ENCODE measurements around the gene VOPP1. TPM values are rescaled to one million over a fixed set of nuclear protein-coding genes. Genes with fewer than 3 reads are reported as not detected.

VOPP1 gene
- total RNA-seq, 4 donors from 2014 or later, result 22.1 to 58.9 (median 39.8) TPM

GRCh38 chr7:55441002-55441401 is 131.3 kb downstream of the VOPP1 start:
- no peak overlapping the region for H3K4me3 ChIP-seq
- H3K4me1 ChIP-seq, result no peaks in the 10 kb centered on the region
- H3K36me3 ChIP-seq, result no peaks in the 10 kb centered on the region
- TF ChIP-seq CTCF (IDR thresholded peaks at IDR 0.05) (no peak), POLR2A (IDR thresholded peaks at IDR 0.05) (no peak)
- H3K9me3 ChIP-seq, result no peaks in the 10 kb centered on the region
- H3K27me3 ChIP-seq, result no peaks in the 10 kb centered on the region
- intact Hi-C loops (cut with DNase I; ENCODE audit: low total_unique reads), result no loop called here
- DNase-seq, result no peak
- no peak overlapping the region for H3K27ac ChIP-seq

- Histone ChIP-seq H3K4me3 (no peak overlapping the region), H3K9me3 (no peaks in the 10 kb centered on the region), H3K27ac (no peak overlapping the region), H3K4me1 (no peaks in the 10 kb centered on the region), H3K27me3 (no peaks in the 10 kb centered on the region), H3K36me3 (no peaks in the 10 kb centered on the region)
- intact Hi-C loops (cut with DNase I; ENCODE audit: low total_unique reads), result no loop called here
- TF ChIP-seq CTCF (IDR thresholded peaks at IDR 0.05), result no peak
- no peak for TF ChIP-seq POLR2A (IDR thresholded peaks at IDR 0.05)
- no peak for DNase-seq
Measured at GRCh38 chr7:55440040-55440690, 132.1 kb downstream of the VOPP1 start.

- DNase-seq, result no peak
- intact Hi-C loops (cut with DNase I; ENCODE audit: low total_unique reads), result no loop called here
- H3K4me3 ChIP-seq, result no peak overlapping the region
- H3K4me1 ChIP-seq, result no peaks in the 10 kb centered on the region
- H3K27me3 ChIP-seq, result no peaks in the 10 kb centered on the region
- no peak overlapping the region for H3K27ac ChIP-seq
- no peaks in the 10 kb centered on the region for H3K36me3 ChIP-seq
- H3K9me3 ChIP-seq, result no peaks in the 10 kb centered on the region
- TF ChIP-seq CTCF (IDR thresholded peaks at IDR 0.05) (no peak), POLR2A (IDR thresholded peaks at IDR 0.05) (no peak)
Measured at GRCh38 chr7:55439627-55440026, 132.7 kb downstream of the VOPP1 start.

GRCh38 chr7:55438757-55439525 is 133.4 kb downstream of the VOPP1 start:
- intact Hi-C loops (cut with DNase I; ENCODE audit: low total_unique reads), result no loop called here
- no peaks in the 10 kb centered on the region for H3K9me3 ChIP-seq
- DNase-seq, result no peak
- no peak for TF ChIP-seq CTCF (IDR thresholded peaks at IDR 0.05)
- no peak for TF ChIP-seq POLR2A (IDR thresholded peaks at IDR 0.05)
- no peaks in the 10 kb centered on the region for H3K36me3 ChIP-seq
- H3K27ac ChIP-seq, result no peak overlapping the region
- H3K27me3 ChIP-seq, result no peaks in the 10 kb centered on the region
- H3K4me3 ChIP-seq, result no peak overlapping the region
- H3K4me1 ChIP-seq, result no peaks in the 10 kb centered on the region

GRCh38 chr7:55438085-55438756 is 134.1 kb downstream of the VOPP1 start:
- TF ChIP-seq POLR2A (IDR thresholded peaks at IDR 0.05) (no peak), CTCF (IDR thresholded peaks at IDR 0.05) (no peak)
- Histone ChIP-seq H3K4me3 (no peak overlapping the region), H3K9me3 (no peaks in the 10 kb centered on the region), H3K4me1 (no peaks in the 10 kb centered on the region), H3K27ac (no peak overlapping the region), H3K27me3 (no peaks in the 10 kb centered on the region), H3K36me3 (no peaks in the 10 kb centered on the region)
- no peak for DNase-seq
- intact Hi-C loops (cut with DNase I; ENCODE audit: low total_unique reads), result no loop called here

Measured in uterus (tissue), 4 donors.